Kidney (tissue), 14 donors: ENCODE results near the gene CLDN14. TPM values are rescaled to one million over a fixed set of nuclear protein-coding genes. Genes with fewer than 3 reads are reported as not detected.

Experiments
- DNase-seq, 5 donors: peaks; one replicate each; pipeline ENCODE4 v3.0.0-alpha.2; 2013 to 2020
- FAIRE-seq: peaks from 2 replicates; lab custom pipeline; 2012; peaks lifted over from hg19 to GRCh38; lab: Jason Lieb, UNC
- H3K27ac ChIP-seq, 2 donors: one replicate each; pipeline ENCODE4 v1.7.0; 2013; ENCODE audit warnings: low read depth in 2 of 2, low read length in 2 of 2, inconsistent platforms in 1 of 2
- H3K27me3 ChIP-seq: one replicate; pipeline ENCODE4 v1.7.1; 2013; ENCODE audit warnings: low read length, inconsistent platforms; ENCODE audit not compliant: control insufficient read depth, insufficient read depth
- H3K36me3 ChIP-seq, 3 donors: one replicate each; pipeline versions ENCODE4 v1.7.0 to v1.7.1; 2013; ENCODE audit warnings: low read length in 3 of 3, control low read depth in 1 of 3, inconsistent platforms in 1 of 3; ENCODE audit not compliant: insufficient read depth in 3 of 3, control insufficient read depth in 2 of 3
- H3K4me1 ChIP-seq, 3 donors: one replicate each; pipeline versions ENCODE4 v1.7.0 to v1.7.1; 2013; ENCODE audit warnings: low read length in 3 of 3, inconsistent platforms in 1 of 3, low read depth in 1 of 3; ENCODE audit not compliant: control insufficient read depth in 2 of 3, insufficient read depth in 2 of 3
- H3K4me3 ChIP-seq, 3 donors: one replicate each; pipeline versions ENCODE4 v1.7.0 to v1.8.1; 2013; ENCODE audit warnings: low read length in 3 of 3, control low read depth in 1 of 3, inconsistent platforms in 1 of 3
- H3K9ac ChIP-seq, 3 donors: one replicate each; pipeline versions ENCODE4 v1.7.0 to v1.7.1; 2013; ENCODE audit warnings: low read length in 3 of 3, control low read depth in 1 of 3, inconsistent platforms in 1 of 3
- H3K9me3 ChIP-seq, 3 donors: one replicate each; pipeline versions ENCODE4 v1.7.0 to v1.7.1; 2013; ENCODE audit warnings: low read length in 3 of 3, control low read depth in 1 of 3, inconsistent platforms in 1 of 3; ENCODE audit not compliant: control insufficient read depth in 2 of 3, insufficient read depth in 1 of 3
- intact Hi-C: fragments of 100-400 bp; cut with DNase I; formaldehyde crosslinking; loops from one replicate; pipeline ENCODE4 v1.11.1; 2022
- polyA plus RNA-seq: library from polyadenylated mRNA; stranded (reverse); fragments of 350-450 nt; fragmentation: Illumina TruSeq; extraction: RNeasy Lipid Tissue Mini Kit (QIAGEN cat#74804); gene quantifications from one replicate; pipeline ENCODE4 v1.2.3, GENCODE V29; 2014; ENCODE audit warnings: low read depth, low replicate concordance; ENCODE audit not compliant: insufficient read depth
- total RNA-seq: library from RNA; stranded (reverse); fragmentation: NEBNext Ultra II Directional; extraction: Animal tissue kit (Norgen Biotek cat#: 25700); gene quantifications from one replicate; pipeline ENCODE4 v1.2.1, GENCODE V29; 2021
- TF ChIP-seq, protein P1 (sequence below): IDR thresholded peaks from 3 replicates; pipeline ENCODE4 v1.5.1; 2012; ENCODE audit warnings: mild to moderate bottlenecking, moderate library complexity, borderline replicate concordance; ENCODE audit not compliant: insufficient read depth; ENCODE audit errors: extremely low read depth
- donor health status: control.
- donor health status: control.
- donor health status: control.
- donor health status: control.
- donor health status: control.
- donor health status: DM: yes; HTN: yes; CAD: no.
- donor health status: Normal renal cell carcinoma (clear cell type).

The CLDN14 gene
- total and polyA plus RNA-seq, 2 donors from 2014 or later = 8.7 to 10.0 TPM

GRCh38 chr21:36502365-36502764, 22.4 kb upstream of the CLDN14 start:
- H3K27ac ChIP-seq = no peak overlapping the region
- intact Hi-C loops = no loop called here
- no peak overlapping the region for H3K4me3 ChIP-seq
- H3K27me3 ChIP-seq = no peaks in the 10 kb centered on the region
- no peak overlapping the region for H3K9ac ChIP-seq
- H3K4me1 ChIP-seq = no peaks in the 10 kb centered on the region
- DNase-seq (no peak), FAIRE-seq (no peak)
- TF ChIP-seq, protein P1, sequence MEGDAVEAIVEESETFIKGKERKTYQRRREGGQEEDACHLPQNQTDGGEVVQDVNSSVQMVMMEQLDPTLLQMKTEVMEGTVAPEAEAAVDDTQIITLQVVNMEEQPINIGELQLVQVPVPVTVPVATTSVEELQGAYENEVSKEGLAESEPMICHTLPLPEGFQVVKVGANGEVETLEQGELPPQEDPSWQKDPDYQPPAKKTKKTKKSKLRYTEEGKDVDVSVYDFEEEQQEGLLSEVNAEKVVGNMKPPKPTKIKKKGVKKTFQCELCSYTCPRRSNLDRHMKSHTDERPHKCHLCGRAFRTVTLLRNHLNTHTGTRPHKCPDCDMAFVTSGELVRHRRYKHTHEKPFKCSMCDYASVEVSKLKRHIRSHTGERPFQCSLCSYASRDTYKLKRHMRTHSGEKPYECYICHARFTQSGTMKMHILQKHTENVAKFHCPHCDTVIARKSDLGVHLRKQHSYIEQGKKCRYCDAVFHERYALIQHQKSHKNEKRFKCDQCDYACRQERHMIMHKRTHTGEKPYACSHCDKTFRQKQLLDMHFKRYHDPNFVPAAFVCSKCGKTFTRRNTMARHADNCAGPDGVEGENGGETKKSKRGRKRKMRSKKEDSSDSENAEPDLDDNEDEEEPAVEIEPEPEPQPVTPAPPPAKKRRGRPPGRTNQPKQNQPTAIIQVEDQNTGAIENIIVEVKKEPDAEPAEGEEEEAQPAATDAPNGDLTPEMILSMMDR = no peak
- no peaks in the 10 kb centered on the region for H3K36me3 ChIP-seq
- no peaks in the 10 kb centered on the region for H3K9me3 ChIP-seq

GRCh38 chr21:36501589-36501892, 21.6 kb upstream of the CLDN14 start:
- Histone ChIP-seq H3K27ac (no peak overlapping the region), H3K4me3 (no peak overlapping the region), H3K4me1 (no peaks in the 10 kb centered on the region), H3K9ac (no peak overlapping the region), H3K9me3 (no peaks in the 10 kb centered on the region), H3K36me3 (no peaks in the 10 kb centered on the region), H3K27me3 (no peaks in the 10 kb centered on the region)
- DNase-seq (no peak), FAIRE-seq (no peak)
- TF ChIP-seq, protein P1 = no peak
- intact Hi-C loops = no loop called here

DNA sequence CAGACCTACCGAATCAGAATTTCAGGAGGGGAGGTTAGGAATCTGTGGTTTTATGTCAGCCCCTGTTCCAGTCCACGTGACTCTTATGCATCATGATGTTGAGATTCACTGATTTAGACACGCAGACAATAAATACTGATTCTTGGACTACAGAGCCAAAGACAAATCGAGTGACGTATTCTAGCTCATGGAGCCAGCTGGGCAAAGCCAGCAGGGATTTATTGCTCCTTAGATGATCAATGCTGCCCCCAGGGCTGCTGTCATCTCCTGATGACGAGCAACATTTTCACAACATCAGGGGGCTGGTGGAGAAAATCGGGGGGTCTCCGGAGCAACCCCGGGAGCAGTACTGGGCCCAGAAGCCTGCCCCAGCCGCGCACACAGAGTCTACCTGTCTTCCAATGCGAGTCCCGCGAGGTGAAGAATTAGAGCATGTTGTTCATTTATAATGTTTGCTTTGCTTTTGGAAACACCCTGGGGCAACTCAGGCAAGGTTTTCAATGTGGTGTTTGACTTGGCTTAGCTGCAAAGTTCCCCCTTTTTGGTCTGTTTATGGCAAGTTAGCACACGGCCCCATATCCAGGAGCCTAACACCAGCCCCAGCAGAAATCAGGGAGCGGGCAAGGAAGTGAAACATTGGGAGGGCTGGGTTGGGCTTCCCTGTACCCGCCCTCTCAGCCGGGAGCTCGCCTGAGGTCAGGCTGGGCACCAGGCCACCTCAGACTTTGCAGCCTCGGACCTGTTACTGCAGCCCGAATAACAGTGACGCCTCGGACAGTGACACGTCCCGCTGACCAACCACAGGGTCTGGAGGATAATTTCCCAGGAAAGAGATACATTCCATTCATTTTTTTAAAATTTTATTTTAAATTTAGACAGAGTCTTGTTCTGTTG, 19.9 kb upstream of the CLDN14 start:
- Histone ChIP-seq H3K27ac (no peak overlapping the region), H3K4me1 (no peaks in the 10 kb centered on the region), H3K9ac (no peak overlapping the region), H3K36me3 (no peaks in the 10 kb centered on the region), H3K27me3 (no peaks in the 10 kb centered on the region), H3K9me3 (no peaks in the 10 kb centered on the region), H3K4me3 (no peak overlapping the region)
- intact Hi-C loops = no loop called here
- TF ChIP-seq, protein P1 = no peak
- no peak for FAIRE-seq
- peak in 1 of 5 donors; percentile 86 for DNase-seq
